NCI-H510A (cell line): ENCODE results near the gene RTL9.

Experiments
- DNase-seq: peaks from one replicate; lab custom pipeline; 2025; lab: John Stamatoyannopoulos, UW

RTL9 gene

GRCh38 chrX:110341189-110342035, 17.2 kb upstream of the RTL9 start:
- no peak for DNase-seq

- no peak for DNase-seq
These were observed 12.0 kb upstream of the RTL9 start for GRCh38 chrX:110346681-110347080.

- DNase-seq = no peak
These were observed 625 bp downstream of the RTL9 start for GRCh38 chrX:110359273-110359672.

GRCh38 chrX:110363244-110363643, 4.6 kb downstream of the RTL9 start:
- DNase-seq = no peak

- no peak for DNase-seq
These were observed 14.7 kb downstream of the RTL9 start for GRCh38 chrX:110373310-110373709.

- DNase-seq = no peak
These were observed 15.9 kb downstream of the RTL9 start for GRCh38 chrX:110374559-110374958.

GRCh38 chrX:110381216-110381615, 22.6 kb downstream of the RTL9 start:
- DNase-seq = no peak

GRCh38 chrX:110383414-110383813, 24.8 kb downstream of the RTL9 start:
- no peak for DNase-seq

GRCh38 chrX:110384490-110384889, 25.8 kb downstream of the RTL9 start:
- DNase-seq = no peak

- no peak for DNase-seq
These were observed 30.9 kb downstream of the RTL9 start for GRCh38 chrX:110389570-110389969.

GRCh38 chrX:110391086-110391485, 32.4 kb downstream of the RTL9 start:
- no peak for DNase-seq

- no peak for DNase-seq
These were observed 36.0 kb downstream of the RTL9 start for GRCh38 chrX:110394651-110395050.

GRCh38 chrX:110395877-110396276, 37.2 kb downstream of the RTL9 start:
- DNase-seq = no peak

GRCh38 chrX:110396735-110397134, 38.1 kb downstream of the RTL9 start:
- no peak for DNase-seq

GRCh38 chrX:110397339-110397738, 38.7 kb downstream of the RTL9 start:
- no peak for DNase-seq

GRCh38 chrX:110397904-110398303, 39.3 kb downstream of the RTL9 start:
- no peak for DNase-seq

- no peak for DNase-seq
These were observed 40.8 kb downstream of the RTL9 start for GRCh38 chrX:110399497-110399896.

- DNase-seq = no peak
These were observed 41.3 kb downstream of the RTL9 start for GRCh38 chrX:110399966-110400365.

- DNase-seq = no peak
These were observed 42.5 kb downstream of the RTL9 start for GRCh38 chrX:110401135-110401534.

GRCh38 chrX:110402091-110402849, 43.6 kb downstream of the RTL9 start:
- no peak for DNase-seq

GRCh38 chrX:110402850-110403221, 44.2 kb downstream of the RTL9 start:
- DNase-seq = no peak

GRCh38 chrX:110403441-110404238, 45.0 kb downstream of the RTL9 start:
- no peak for DNase-seq

- DNase-seq = no peak
These were observed 45.7 kb downstream of the RTL9 start for GRCh38 chrX:110404376-110404775.
